ENCODE data around the gene ASCC3. TPM values are rescaled to one million over a fixed set of nuclear protein-coding genes. Genes with fewer than 3 reads are reported as not detected.

The ASCC3 gene
- total and polyA plus RNA-seq, 2 experiments from 2014 or later = 34.0 to 77.6 TPM

GRCh38 chr6:100617633-100618350 lies 263.3 kb downstream of the ASCC3 start:
- TF ChIP-seq CTCF (IDR thresholded peaks at IDR 0.05; ENCODE audit: poor library complexity) = no peak
- TF ChIP-seq EZH2 (IDR thresholded peaks at IDR 0.05; ENCODE audit: borderline replicate concordance) = no peak
- no peak for TF ChIP-seq EZH2phosphoT487 (IDR thresholded peaks at IDR 0.05; ENCODE audit: low read depth, severe bottlenecking, unreplicated experiment)
- Histone ChIP-seq H3K79me2 (no peaks in the 10 kb centered on the region), H3K9me3 (ENCODE audit: low read depth) (no peaks in the 10 kb centered on the region), H3K4me1 (ENCODE audit: insufficient read depth) (no peaks in the 10 kb centered on the region), H2AFZ (no peak overlapping the region), H3K27ac (no peak overlapping the region), H3K36me3 (replicated peaks; ENCODE audit: insufficient read depth, low read depth) (no peaks in the 10 kb centered on the region), H3K4me3 (no peak overlapping the region), H3K9me2 (replicated peaks; ENCODE audit: insufficient read depth) (no peaks in the 10 kb centered on the region), H3K27me3 (no peaks in the 10 kb centered on the region), H3K4me2 (no peak overlapping the region), H4K20me1 (ENCODE audit: insufficient read depth, poor library complexity, severe bottlenecking) (no peaks in the 10 kb centered on the region)
- 70% methylated on average over 4 of the region's 4 CpGs for WGBS (ENCODE audit: low lambda C conversion rate, missing lambda C conversion rate)
- no peak for DNase-seq (ENCODE audit: low spot score)

GRCh38 chr6:100614933-100615332 lies 266.2 kb downstream of the ASCC3 start:
- Histone ChIP-seq H3K79me2 (no peaks in the 10 kb centered on the region), H3K4me1 (ENCODE audit: insufficient read depth) (no peaks in the 10 kb centered on the region), H3K9me2 (replicated peaks; ENCODE audit: insufficient read depth) (no peaks in the 10 kb centered on the region), H3K4me2 (no peak overlapping the region), H3K27ac (no peak overlapping the region), H3K4me3 (no peak overlapping the region), H3K36me3 (replicated peaks; ENCODE audit: insufficient read depth, low read depth) (no peaks in the 10 kb centered on the region), H4K20me1 (ENCODE audit: insufficient read depth, poor library complexity, severe bottlenecking) (no peaks in the 10 kb centered on the region), H3K9me3 (ENCODE audit: low read depth) (no peaks in the 10 kb centered on the region), H3K27me3 (no peaks in the 10 kb centered on the region), H2AFZ (no peak overlapping the region)
- DNase-seq (ENCODE audit: low spot score) = no peak
- TF ChIP-seq CTCF (IDR thresholded peaks at IDR 0.05; ENCODE audit: poor library complexity) = no peak
- TF ChIP-seq EZH2 (IDR thresholded peaks at IDR 0.05; ENCODE audit: borderline replicate concordance) = no peak
- no peak for TF ChIP-seq EZH2phosphoT487 (IDR thresholded peaks at IDR 0.05; ENCODE audit: low read depth, severe bottlenecking, unreplicated experiment)
- 97% methylated on average over 8 of the region's 8 CpGs for WGBS (ENCODE audit: low lambda C conversion rate, missing lambda C conversion rate)

- Histone ChIP-seq H3K79me2 (no peaks in the 10 kb centered on the region), H3K36me3 (replicated peaks; ENCODE audit: insufficient read depth, low read depth) (no peaks in the 10 kb centered on the region), H3K9me3 (ENCODE audit: low read depth) (no peaks in the 10 kb centered on the region), H4K20me1 (ENCODE audit: insufficient read depth, poor library complexity, severe bottlenecking) (no peaks in the 10 kb centered on the region), H3K9me2 (replicated peaks; ENCODE audit: insufficient read depth) (no peaks in the 10 kb centered on the region), H3K4me3 (no peak overlapping the region), H3K27ac (no peak overlapping the region), H3K4me1 (ENCODE audit: insufficient read depth) (no peaks in the 10 kb centered on the region), H2AFZ (no peak overlapping the region), H3K4me2 (no peak overlapping the region), H3K27me3 (no peaks in the 10 kb centered on the region)
- over 99% methylated on average over 4 of the region's 4 CpGs for WGBS (ENCODE audit: low lambda C conversion rate, missing lambda C conversion rate)
- no peak for DNase-seq (ENCODE audit: low spot score)
- TF ChIP-seq EZH2 (IDR thresholded peaks at IDR 0.05; ENCODE audit: borderline replicate concordance) (no peak), EZH2phosphoT487 (IDR thresholded peaks at IDR 0.05; ENCODE audit: low read depth, severe bottlenecking, unreplicated experiment) (no peak), CTCF (IDR thresholded peaks at IDR 0.05; ENCODE audit: poor library complexity) (no peak)
These were observed 266.7 kb downstream of the ASCC3 start for GRCh38 chr6:100614386-100614785.

Measured in hepatocyte (in vitro differentiated cells).